Measurements from ENCODE around the gene ARHGDIG.

GRCh38 chr16:296276-296675 lies 15.9 kb downstream of the ARHGDIG start:
- TF ChIP-seq REST (IDR thresholded peaks at IDR 0.05; ENCODE audit: insufficient read depth in 1 of 2, low read depth in 2 of 2, low read length in 1 of 2) (no peak), POLR2AphosphoS5 (IDR thresholded peaks at IDR 0.05; ENCODE audit: low read depth, low read length) (no peak), CTCF (IDR thresholded peaks at IDR 0.05) (no peak), SIN3A (IDR thresholded peaks at IDR 0.05; ENCODE audit: borderline replicate concordance, insufficient read depth, low read depth, low read length) (no peak), TCF7L2 (IDR thresholded peaks at IDR 0.05; ENCODE audit: low read depth, low read length) (no peak)

All from Panc1 (cell line).